ENCODE data around the gene MOCS2.

The MOCS2 gene

GRCh38 chr5:53092242-53092641, 17.3 kb downstream of the MOCS2 start:
- DNase-seq (ENCODE audit: low read depth): no peak

GRCh38 chr5:53091289-53091688, 18.3 kb downstream of the MOCS2 start:
- no peak for DNase-seq (ENCODE audit: low read depth)

DNA sequence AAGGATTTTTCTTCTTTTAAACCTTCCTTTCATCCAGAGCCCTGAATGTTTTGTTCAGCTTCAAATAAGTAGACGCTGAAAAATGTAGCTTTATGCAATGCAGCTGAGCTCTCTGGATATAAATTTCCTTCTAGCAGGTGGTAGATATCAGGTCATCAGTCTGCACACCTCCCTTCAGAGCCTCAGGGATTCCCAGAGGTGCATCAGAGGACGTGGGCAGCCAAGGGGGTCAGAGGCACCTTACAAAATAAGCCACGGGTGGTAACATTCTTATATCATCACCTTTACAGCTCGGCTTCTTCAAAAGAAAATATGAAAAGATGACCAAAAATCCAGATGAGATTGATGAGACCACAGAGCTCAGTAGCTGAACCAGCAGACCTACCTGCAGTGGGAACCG, 19.3 kb downstream of the MOCS2 start:
- no peak for DNase-seq (ENCODE audit: low read depth)

- DNase-seq (ENCODE audit: low read depth): no peak
These were observed 20.0 kb downstream of the MOCS2 start for GRCh38 chr5:53089481-53089991.

- no peak for DNase-seq (ENCODE audit: low read depth)
These were observed 21.9 kb downstream of the MOCS2 start for GRCh38 chr5:53087621-53088121.

DNA sequence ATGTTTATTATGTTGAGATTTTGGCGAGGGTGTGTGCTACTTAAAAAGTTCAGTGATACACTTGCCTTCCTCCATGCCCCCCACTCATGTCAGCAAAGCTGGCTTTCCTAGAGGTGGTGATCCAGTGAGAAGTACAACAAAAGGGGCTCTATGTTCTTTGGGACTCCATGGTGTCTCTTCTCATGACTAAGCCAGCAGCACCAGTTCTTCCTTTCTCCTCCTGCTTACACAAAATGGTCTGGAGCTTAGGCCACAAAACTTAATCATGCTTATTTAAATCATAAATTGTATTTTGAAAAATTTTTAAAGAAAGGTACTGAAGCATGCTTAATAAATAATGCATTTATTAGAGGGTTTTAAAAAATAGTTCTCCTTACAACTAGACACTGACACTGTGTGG, 22.4 kb downstream of the MOCS2 start:
- no peak for DNase-seq (ENCODE audit: low read depth)

GRCh38 chr5:53084546-53085255, 24.9 kb downstream of the MOCS2 start:
- no peak for DNase-seq (ENCODE audit: low read depth)

DNA sequence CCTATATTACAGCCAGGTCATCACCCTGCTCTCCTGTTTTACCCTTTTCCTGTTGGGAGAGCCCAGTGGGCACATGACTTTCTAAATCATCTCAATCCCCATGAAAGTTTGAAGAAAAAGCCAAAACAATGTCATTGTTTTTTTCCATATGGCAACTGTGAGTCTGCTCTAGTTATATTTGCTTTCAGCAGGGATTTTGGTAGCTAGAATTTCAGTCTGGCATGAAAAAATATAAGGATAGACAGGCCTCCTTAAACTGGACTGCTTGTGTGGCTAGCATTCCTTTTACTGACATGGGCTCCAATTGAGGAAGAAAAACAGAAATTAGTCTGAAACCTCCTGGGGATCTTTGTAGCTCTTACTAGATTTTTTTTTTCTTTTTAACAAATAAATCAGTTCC, 25.6 kb downstream of the MOCS2 start:
- no peak for DNase-seq (ENCODE audit: low read depth)

GRCh38 chr5:53080271-53080670, 29.3 kb downstream of the MOCS2 start:
- DNase-seq (ENCODE audit: low read depth): no peak

GRCh38 chr5:53076014-53076583, 33.5 kb downstream of the MOCS2 start:
- DNase-seq (ENCODE audit: low read depth): no peak

DNA sequence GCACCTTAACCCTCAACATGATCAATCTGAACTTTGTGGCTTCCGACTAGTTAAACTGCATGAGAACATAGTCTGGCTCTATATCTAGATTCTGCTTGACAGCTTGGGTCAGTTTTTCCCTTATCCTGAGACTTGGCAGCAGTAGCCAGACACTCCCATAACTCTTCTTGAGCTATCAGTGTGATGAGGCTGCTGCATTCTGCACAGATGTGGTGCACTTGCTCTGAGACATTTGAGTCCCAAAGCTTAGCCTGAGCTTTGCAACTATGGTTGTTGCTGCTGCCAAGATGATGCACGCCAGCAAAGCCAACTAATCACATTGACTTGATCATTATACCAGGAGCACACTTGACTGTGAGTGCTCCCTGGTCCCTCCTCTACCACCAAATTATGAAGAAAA, 36.2 kb downstream of the MOCS2 start:
- no peak for DNase-seq (ENCODE audit: low read depth)

DNA sequence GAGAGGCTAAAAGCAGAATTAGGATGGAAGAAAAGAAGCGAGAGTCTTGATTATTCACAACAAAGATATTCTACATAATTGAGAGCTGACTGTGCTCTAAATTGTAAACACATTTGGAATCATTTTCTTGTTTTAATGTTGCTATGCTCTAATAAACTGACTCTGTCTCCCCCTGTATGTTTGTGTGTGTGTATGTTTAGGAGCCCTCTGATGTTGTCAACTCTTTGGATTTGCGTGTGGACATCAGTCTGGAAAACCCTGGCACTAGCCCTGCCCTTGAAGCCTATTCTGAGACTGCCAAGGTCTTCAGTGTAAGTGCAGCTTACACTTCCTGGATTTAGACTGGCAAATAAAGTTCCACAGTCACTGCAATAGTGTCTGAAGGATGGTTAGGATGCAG, 37.8 kb downstream of the MOCS2 start:
- no peak for DNase-seq (ENCODE audit: low read depth)

DNA sequence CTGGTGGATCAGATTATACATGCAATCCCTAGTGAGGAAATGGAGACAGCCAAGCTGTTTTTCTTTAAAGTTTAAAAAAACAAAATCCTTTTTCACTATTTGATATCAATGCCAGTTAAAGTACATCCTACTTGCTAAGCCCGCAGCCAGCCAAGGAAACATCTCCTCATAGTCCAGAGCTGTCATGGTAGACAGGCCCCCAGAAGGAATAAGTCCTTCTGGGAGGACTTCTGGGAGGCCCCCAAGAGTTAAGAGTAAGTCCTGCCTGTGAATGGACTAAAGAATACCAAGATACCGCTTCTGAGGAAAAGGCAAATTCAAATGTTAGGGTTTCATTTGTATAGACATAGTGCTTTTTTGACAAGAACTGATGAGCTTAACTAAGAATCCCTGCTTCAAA, 38.3 kb downstream of the MOCS2 start:
- DNase-seq (ENCODE audit: low read depth): no peak

DNA sequence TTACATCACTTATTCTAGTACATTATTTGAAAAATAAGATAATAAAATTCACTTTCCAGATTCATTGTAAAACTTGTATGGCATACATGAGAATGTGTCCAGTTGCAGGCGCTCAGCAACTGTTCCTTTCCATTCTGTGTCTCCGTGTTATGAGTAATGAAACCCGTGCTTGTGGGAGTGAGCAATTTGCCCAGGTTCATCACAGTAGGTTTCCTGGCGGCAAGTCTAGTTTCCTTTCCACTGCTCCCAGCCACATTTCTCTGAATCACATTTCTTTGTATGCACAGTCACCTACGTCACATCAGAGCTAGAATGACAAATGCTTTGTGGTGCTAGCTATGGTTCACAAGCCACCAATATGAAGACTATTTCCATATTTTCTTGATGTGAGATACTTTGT, 39.9 kb downstream of the MOCS2 start:
- DNase-seq (ENCODE audit: low read depth): no peak

DNA sequence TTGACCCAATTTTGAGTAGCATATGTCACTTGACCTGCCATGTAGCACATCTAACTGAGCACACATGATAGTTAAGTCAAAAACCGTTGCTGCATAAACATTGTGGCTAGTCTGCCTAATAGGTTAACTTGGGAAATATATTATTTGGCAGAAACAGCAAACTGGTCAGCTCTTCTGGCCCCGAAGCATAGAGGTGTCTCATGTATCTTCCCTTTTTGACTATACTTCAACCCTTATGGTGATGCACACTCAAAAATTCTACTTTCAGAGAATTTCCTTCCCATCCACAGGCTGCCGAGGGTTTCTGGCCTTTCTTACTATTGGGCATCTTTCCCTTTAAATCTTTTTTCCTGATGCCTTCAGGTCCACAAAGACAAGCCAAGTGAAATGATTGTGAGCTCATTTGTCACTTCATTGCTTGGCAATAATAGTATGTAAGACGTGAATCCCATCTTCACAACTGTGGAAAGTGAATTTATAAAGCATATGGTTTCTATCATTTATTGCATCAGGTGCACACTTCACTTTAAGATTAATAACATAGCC, 41.2 kb downstream of the MOCS2 start:
- no peak for DNase-seq (ENCODE audit: low read depth)

- DNase-seq (ENCODE audit: low read depth): no peak
These were observed 41.9 kb downstream of the MOCS2 start for GRCh38 chr5:53067641-53068040.

DNA sequence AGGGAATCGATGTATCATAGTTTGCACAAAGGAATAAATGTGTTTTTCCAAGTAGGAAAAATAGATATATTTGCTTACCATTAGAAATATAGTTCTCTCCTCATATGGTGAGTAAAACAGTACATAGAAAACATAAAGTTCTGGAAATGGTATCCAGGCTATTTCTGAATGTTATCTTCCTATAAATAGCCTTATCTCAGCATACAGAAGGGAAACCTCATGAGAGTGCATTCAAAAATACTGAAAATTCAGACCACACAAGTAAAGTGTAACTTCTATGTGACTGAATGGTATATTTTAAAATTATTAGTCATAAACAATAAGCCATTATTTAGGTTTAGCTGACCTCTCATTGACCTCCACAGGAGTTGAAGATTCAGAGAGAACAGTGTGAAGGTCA, 43.5 kb downstream of the MOCS2 start:
- no peak for DNase-seq (ENCODE audit: low read depth)

- DNase-seq (ENCODE audit: low read depth): no peak
These were observed 45.8 kb downstream of the MOCS2 start for GRCh38 chr5:53063791-53064190.

- DNase-seq (ENCODE audit: low read depth): no peak
These were observed 46.4 kb downstream of the MOCS2 start for GRCh38 chr5:53063176-53063575.

- DNase-seq (ENCODE audit: low read depth): no peak
These were observed 50.3 kb downstream of the MOCS2 start for GRCh38 chr5:53059281-53059680.

DNA sequence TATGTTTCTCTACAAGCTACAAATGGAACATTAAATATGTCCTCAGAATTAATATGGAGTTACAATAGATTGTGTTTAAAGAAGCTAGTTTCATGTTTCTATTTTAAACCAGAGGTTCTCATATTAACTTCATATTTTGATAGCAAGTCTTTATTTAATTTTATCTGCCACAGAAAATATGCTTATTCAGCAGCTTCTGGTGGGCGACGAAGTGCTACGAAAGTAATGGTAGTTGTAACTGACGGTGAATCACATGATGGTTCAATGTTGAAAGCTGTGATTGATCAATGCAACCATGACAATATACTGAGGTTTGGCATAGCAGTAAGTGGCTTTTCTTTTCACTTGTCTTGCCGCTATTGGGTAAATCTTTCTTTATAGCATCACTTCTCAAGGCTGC, 54.2 kb downstream of the MOCS2 start:
- DNase-seq (ENCODE audit: low read depth): no peak

GRCh38 chr5:53053364-53053763, 56.2 kb downstream of the MOCS2 start:
- no peak for DNase-seq (ENCODE audit: low read depth)

DNA sequence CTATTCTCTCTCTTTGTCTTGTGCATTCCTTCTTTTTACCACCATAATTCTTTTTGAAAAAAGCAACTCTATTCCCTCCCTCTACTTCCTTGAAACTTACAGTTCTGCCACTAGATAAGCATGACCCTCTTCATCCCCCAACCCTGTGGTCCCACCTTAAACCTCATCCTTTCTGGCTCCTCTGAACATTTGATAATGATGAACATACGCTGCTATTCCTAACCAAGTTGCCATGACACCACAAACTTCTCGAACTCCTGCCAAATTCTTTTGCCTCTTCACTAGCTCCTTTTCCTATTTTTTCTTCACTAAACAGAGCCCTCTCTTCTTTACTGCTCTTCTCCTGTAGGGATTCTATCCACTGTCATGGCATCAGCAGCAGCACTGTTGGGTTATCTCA, 57.1 kb downstream of the MOCS2 start:
- DNase-seq (ENCODE audit: low read depth): no peak

DNA sequence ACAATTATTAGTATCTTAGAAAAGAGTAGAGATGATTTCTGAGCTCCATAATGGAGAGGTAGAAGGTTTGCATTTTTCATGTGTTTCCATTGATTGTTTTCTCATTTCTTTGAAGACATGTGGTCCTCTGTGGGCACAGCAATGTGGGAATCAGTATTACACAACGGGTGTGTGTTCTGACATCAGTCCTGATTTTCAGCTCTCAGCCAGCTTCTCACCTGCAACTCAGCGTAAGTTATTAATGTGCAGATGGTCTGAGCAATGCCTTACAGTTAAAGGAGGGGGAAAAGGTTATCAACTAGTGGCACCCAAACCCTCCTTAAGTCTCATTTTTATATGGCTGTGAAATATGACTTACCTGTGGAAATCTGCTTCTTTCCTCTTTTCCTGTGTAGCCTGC, 61.3 kb downstream of the MOCS2 start:
- DNase-seq (ENCODE audit: low read depth): no peak
